Nephron progenitor cell (in vitro differentiated cells): Measurements from ENCODE around the gene UMOD.
"Not testable (repeated sequence)": the region's sequence is repeated elsewhere in the genome, so short reads cannot be mapped to it uniquely, and the experiment has no call there.

Experiments used
- DNase-seq: peaks from one replicate; pipeline ENCODE4 v3.0.0; 2021
- H3K27ac Mint-ChIP-seq: 2 replicates; pipeline ENCODE4 v1.8.0; 2021; ENCODE audit warnings: mild to moderate bottlenecking, moderate library complexity, mixed read lengths
- H3K27me3 Mint-ChIP-seq: 2 replicates; pipeline ENCODE4 v1.8.0; 2021; ENCODE audit warnings: mild to moderate bottlenecking, low read depth, mixed read lengths; ENCODE audit not compliant: poor library complexity
- H3K36me3 Mint-ChIP-seq: 2 replicates; pipeline ENCODE4 v1.8.0; 2021; ENCODE audit warnings: low read depth, mixed read lengths
- H3K4me1 Mint-ChIP-seq: 2 replicates; pipeline ENCODE4 v1.8.0; 2021; ENCODE audit warnings: mixed read lengths
- H3K4me3 Mint-ChIP-seq: 2 replicates; pipeline ENCODE4 v1.8.0; 2021; ENCODE audit warnings: mild to moderate bottlenecking, moderate library complexity, mixed read lengths
- H3K9me3 Mint-ChIP-seq: 2 replicates; pipeline ENCODE4 v1.8.0; 2021; ENCODE audit warnings: mild to moderate bottlenecking, moderate library complexity, mixed read lengths
- TF ChIP-seq, protein P1 (sequence below): fragments of 200-600 bp; sonication (generic); IDR thresholded peaks from 2 replicates; pipeline ENCODE4 v1.5.0; 2021; ENCODE audit warnings: antibody characterized with exemption

Gene UMOD

GRCh38 chr16:20314575-20314974 is 37.9 kb downstream of the UMOD start:
- H3K27ac Mint-ChIP-seq = no peak overlapping the region
- no peaks in the 10 kb centered on the region for H3K36me3 Mint-ChIP-seq
- no peaks in the 10 kb centered on the region for H3K4me1 Mint-ChIP-seq
- H3K27me3 Mint-ChIP-seq = peaks cover 34% of the 10 kb centered on the region
- H3K9me3 Mint-ChIP-seq = no peaks in the 10 kb centered on the region
- DNase-seq = no peak
- TF ChIP-seq, protein P1, sequence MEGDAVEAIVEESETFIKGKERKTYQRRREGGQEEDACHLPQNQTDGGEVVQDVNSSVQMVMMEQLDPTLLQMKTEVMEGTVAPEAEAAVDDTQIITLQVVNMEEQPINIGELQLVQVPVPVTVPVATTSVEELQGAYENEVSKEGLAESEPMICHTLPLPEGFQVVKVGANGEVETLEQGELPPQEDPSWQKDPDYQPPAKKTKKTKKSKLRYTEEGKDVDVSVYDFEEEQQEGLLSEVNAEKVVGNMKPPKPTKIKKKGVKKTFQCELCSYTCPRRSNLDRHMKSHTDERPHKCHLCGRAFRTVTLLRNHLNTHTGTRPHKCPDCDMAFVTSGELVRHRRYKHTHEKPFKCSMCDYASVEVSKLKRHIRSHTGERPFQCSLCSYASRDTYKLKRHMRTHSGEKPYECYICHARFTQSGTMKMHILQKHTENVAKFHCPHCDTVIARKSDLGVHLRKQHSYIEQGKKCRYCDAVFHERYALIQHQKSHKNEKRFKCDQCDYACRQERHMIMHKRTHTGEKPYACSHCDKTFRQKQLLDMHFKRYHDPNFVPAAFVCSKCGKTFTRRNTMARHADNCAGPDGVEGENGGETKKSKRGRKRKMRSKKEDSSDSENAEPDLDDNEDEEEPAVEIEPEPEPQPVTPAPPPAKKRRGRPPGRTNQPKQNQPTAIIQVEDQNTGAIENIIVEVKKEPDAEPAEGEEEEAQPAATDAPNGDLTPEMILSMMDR = no peak
- H3K4me3 Mint-ChIP-seq = no peak overlapping the region

GRCh38 chr16:20313741-20314140 is 38.8 kb downstream of the UMOD start:
- no peak for DNase-seq
- TF ChIP-seq, protein P1 = no peak
- H3K4me3 Mint-ChIP-seq = no peak overlapping the region
- no peak overlapping the region for H3K27ac Mint-ChIP-seq
- H3K4me1 Mint-ChIP-seq = no peaks in the 10 kb centered on the region
- H3K36me3 Mint-ChIP-seq = no peaks in the 10 kb centered on the region
- no peaks in the 10 kb centered on the region for H3K9me3 Mint-ChIP-seq
- H3K27me3 Mint-ChIP-seq = peaks cover 29% of the 10 kb centered on the region

DNA sequence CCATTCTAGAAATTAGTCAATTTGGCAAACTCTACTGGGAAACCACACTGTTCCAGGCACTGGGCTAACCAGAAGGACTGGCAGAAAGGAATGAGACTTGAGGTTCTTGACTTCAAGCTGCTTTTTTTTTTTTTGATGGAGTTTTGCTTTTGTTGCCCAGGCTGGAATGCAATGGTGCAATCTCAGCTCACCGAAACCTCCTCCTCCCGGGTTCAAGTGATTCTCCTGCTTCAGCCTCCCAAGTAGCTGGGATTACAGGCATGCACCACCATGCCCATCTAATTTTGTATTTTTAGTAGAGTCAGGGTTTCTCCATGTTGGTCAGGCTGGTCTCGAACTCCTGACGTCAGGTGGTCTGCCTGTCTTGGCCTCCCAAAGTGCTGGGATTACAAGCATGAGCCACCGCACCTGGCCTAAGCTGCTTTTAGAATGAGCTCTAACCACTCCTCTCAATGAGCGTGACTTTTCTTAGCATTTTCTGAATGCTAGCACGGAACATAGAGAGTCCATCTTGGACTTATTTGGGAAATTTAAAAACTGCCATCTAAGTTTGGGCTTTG is 39.9 kb downstream of the UMOD start:
- H3K4me1 Mint-ChIP-seq = not testable (repeated sequence)

GRCh38 chr16:20311548-20311947 is 41.0 kb downstream of the UMOD start:
- H3K9me3 Mint-ChIP-seq = no peaks in the 10 kb centered on the region
- TF ChIP-seq, protein P1 = no peak
- H3K36me3 Mint-ChIP-seq = no peaks in the 10 kb centered on the region
- no peak overlapping the region for H3K4me3 Mint-ChIP-seq
- H3K27me3 Mint-ChIP-seq = peaks cover 13% of the 10 kb centered on the region
- DNase-seq = no peak
- H3K4me1 Mint-ChIP-seq = no peaks in the 10 kb centered on the region
- H3K27ac Mint-ChIP-seq = no peak overlapping the region

More for the DNA sequence above, 39.9 kb downstream of the UMOD start:
- H3K4me3 Mint-ChIP-seq, H3K36me3 Mint-ChIP-seq, H3K9me3 Mint-ChIP-seq, DNase-seq, H3K27ac Mint-ChIP-seq: not testable (repeated sequence)
- H3K27me3 Mint-ChIP-seq = peaks cover 22% of the 10 kb centered on the region

GRCh38 chr16:20310421-20311395 is 41.8 kb downstream of the UMOD start:
- no peak for DNase-seq
- Mint-ChIP-seq H3K4me1 (no peaks in the 10 kb centered on the region), H3K9me3 (no peaks in the 10 kb centered on the region), H3K36me3 (no peaks in the 10 kb centered on the region), H3K27me3 (peaks cover 7% of the 10 kb centered on the region), H3K27ac (no peak overlapping the region), H3K4me3 (no peak overlapping the region)
- TF ChIP-seq, protein P1 = no peak

DNA sequence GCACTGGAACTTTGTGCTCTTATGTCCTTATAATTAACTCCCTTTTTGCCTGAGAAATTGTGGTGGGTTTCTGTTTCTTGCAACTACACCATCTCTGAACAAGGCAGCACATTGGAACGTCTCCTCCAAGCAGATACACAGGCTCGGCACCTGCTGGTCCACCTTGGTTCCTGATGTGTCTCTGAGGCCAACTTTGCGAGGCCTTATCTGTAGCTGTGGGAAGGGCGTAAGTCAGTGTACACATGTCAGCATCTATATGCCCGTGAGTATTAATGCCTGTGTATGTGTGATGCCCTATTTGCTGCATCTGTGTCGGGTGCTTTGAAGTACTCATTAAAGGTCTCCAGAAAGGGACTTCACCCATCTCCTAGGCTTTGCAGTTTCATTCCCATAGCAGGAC is 42.7 kb downstream of the UMOD start:
- no peak overlapping the region for H3K4me3 Mint-ChIP-seq
- TF ChIP-seq, protein P1 = no peak
- no peak for DNase-seq
- H3K9me3 Mint-ChIP-seq = no peaks in the 10 kb centered on the region
- H3K36me3 Mint-ChIP-seq = no peaks in the 10 kb centered on the region
- H3K27me3 Mint-ChIP-seq = peaks cover 6% of the 10 kb centered on the region
- no peak overlapping the region for H3K27ac Mint-ChIP-seq
- no peaks in the 10 kb centered on the region for H3K4me1 Mint-ChIP-seq
